Kidney epithelial cell (primary cell): ENCODE data around the gene RASA2. TPM values are rescaled to one million over a fixed set of nuclear protein-coding genes. Genes with fewer than 3 reads are reported as not detected.
"Not testable (repeated sequence)": the region's sequence is repeated elsewhere in the genome, so short reads cannot be mapped to it uniquely, and the experiment has no call there.

Experiments used
- DNase-seq: peaks from one replicate; pipeline ENCODE4 v3.0.0-alpha.2; 2010; ENCODE audit warnings: low read depth
- H3K27me3 ChIP-seq: 2 replicates; pipeline ENCODE4 v1.6.0; 2011; ENCODE audit warnings: low read length; ENCODE audit not compliant: control insufficient read depth, insufficient read depth
- H3K36me3 ChIP-seq: 2 replicates; pipeline ENCODE4 v1.5.1; 2011; ENCODE audit warnings: low read length; ENCODE audit not compliant: control insufficient read depth, insufficient read depth
- H3K4me3 ChIP-seq: 2 replicates; pipeline ENCODE4 v1.5.1; 2011; ENCODE audit warnings: low read depth, mild to moderate bottlenecking, control low read depth, low read length
- total RNA-seq: library from RNA; depleted of rRNA; stranded (reverse); fragments of >200 nt; gene quantifications from 2 replicates; pipeline ENCODE4 v1.2.3, GENCODE V29; 2015
- TF ChIP-seq, protein P1 (sequence below): IDR thresholded peaks from 2 replicates; pipeline ENCODE4 v1.5.1; 2011; ENCODE audit warnings: mild to moderate bottlenecking, moderate library complexity, low read length, control low read depth, inconsistent platforms; ENCODE audit not compliant: insufficient read depth, poor library complexity, severe bottlenecking

Gene RASA2
- total RNA-seq, 1 donor from 2014 or later, result 16.8 TPM

- DNase-seq, result no peak
- Histone ChIP-seq H3K36me3 (peaks cover 2% of the 10 kb centered on the region), H3K4me3 (no peak overlapping the region), H3K27me3 (no peaks in the 10 kb centered on the region)
- TF ChIP-seq, protein P1, sequence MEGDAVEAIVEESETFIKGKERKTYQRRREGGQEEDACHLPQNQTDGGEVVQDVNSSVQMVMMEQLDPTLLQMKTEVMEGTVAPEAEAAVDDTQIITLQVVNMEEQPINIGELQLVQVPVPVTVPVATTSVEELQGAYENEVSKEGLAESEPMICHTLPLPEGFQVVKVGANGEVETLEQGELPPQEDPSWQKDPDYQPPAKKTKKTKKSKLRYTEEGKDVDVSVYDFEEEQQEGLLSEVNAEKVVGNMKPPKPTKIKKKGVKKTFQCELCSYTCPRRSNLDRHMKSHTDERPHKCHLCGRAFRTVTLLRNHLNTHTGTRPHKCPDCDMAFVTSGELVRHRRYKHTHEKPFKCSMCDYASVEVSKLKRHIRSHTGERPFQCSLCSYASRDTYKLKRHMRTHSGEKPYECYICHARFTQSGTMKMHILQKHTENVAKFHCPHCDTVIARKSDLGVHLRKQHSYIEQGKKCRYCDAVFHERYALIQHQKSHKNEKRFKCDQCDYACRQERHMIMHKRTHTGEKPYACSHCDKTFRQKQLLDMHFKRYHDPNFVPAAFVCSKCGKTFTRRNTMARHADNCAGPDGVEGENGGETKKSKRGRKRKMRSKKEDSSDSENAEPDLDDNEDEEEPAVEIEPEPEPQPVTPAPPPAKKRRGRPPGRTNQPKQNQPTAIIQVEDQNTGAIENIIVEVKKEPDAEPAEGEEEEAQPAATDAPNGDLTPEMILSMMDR, result no peak
Observed at GRCh38 chr3:141532609-141533008, 45.8 kb downstream of the RASA2 start.

DNA sequence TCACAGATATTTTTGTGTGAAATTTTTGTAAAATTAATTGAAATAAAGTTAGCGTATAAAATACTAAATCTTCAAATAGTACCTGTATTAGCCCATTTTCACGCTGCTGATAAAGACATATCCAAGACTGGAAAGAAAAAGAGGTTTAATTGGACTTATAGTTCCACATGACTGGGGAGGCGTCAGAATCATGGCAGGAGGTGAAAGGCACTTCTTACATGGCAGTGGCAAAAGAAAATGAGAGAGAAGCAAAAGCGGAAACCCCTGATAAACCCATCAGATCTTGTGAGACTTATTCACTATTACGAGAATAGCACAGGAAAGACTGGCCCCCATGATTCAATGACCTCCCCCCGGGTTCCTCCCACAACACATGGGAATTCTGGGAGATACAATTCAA lies 49.2 kb downstream of the RASA2 start:
- not testable (repeated sequence) for DNase-seq, H3K36me3 ChIP-seq, H3K27me3 ChIP-seq, H3K4me3 ChIP-seq

DNA sequence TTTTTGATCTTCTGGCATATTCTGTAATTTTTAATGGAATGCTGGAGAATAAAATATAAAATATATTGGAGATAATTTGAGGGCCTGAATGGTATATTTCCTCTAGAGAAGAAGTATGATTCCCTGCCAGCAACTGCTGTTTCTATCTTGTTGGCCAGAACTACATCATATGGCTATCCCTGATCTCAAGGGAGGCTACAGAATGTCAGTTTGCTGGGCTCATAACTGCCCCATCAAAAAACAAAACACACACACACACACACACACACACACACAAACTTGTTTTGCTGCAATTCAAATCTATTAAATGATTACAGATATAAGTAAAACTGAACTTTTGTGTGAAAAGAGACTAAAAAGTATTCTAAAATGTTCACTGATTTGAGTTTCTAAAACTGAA lies 51.0 kb downstream of the RASA2 start:
- TF ChIP-seq, protein P1, result no peak
- Histone ChIP-seq H3K36me3 (peaks cover 2% of the 10 kb centered on the region), H3K4me3 (no peak overlapping the region), H3K27me3 (no peaks in the 10 kb centered on the region)
- no peak for DNase-seq

GRCh38 chr3:141538568-141539240 lies 51.9 kb downstream of the RASA2 start:
- Histone ChIP-seq H3K27me3 (no peaks in the 10 kb centered on the region), H3K36me3 (peaks cover 2% of the 10 kb centered on the region), H3K4me3 (no peak overlapping the region)
- DNase-seq, result no peak
- TF ChIP-seq, protein P1, result no peak

DNA sequence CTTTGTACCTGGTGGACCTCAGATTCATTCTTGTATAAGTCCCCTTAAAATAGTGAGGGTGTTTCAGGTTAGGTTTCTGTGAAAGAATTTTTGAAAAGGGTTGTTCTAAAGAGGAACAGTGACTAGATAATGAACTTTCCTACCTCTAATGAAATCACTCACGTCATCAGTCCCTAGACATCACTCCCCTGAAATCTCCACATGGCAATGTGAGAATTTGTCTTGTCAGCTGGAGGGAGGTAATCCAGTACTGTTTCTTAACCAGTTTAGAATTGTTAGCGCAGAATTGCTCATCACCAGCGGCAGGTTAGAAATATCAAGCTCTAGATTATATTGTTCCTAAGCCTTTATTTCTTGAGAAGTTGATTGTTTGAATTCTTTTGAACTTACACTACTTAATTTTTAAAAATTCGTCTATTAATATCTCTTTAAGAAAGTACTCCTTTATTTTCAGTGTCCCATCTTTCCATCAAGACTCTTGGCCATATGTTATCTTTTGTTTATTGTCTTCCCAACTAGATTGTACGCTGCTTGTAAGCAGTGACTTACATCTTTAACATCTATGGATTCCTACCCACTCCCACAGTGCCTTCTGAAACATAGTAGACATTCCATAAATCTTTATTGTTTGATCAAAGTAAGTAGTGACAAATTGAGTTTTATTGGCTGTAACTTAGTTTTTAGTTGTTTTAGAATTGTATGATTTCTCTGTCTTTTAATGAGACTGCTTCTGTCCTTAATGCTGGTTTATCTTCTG lies 52.8 kb downstream of the RASA2 start:
- H3K36me3 ChIP-seq, result peaks cover 2% of the 10 kb centered on the region
- no peak for DNase-seq

DNA sequence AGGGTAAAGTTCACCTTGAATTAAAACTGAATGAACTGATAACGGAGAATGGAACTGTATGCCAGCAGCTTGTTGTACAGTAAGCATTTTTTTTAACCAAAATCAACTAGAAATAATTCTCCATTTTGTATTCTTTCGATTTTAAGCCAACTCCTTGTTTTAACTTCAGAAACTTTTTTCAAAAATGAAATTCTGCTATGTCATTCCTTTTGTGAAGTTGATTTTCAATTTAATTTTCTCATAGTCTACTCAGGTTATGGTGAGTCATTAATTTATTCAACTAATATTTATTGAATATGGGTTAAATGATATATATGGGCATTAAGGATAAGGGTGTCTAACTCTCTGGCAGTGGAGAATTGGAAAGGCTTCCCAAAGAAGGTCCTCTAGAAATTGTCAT lies 53.7 kb downstream of the RASA2 start:
- Histone ChIP-seq H3K27me3 (no peaks in the 10 kb centered on the region), H3K4me3 (no peak overlapping the region), H3K36me3 (peaks cover under 1% of the 10 kb centered on the region)
- TF ChIP-seq, protein P1, result no peak
- no peak for DNase-seq

More for the DNA sequence above, 52.8 kb downstream of the RASA2 start:
- no peak overlapping the region for H3K4me3 ChIP-seq
- TF ChIP-seq, protein P1, result no peak
- H3K27me3 ChIP-seq, result no peaks in the 10 kb centered on the region
